Activated CD4-positive, alpha-beta T cell treated with anti-CD3 and anti-CD28 coated beads, Interleukin-2, amount 50 U/mL, for 24 hours (primary cell): ENCODE data around the gene HGS.
A peak's percentile ranks its signal among the peaks of the same experiment; 100 is the strongest.
"Not testable (repeated sequence)": the region's sequence is repeated elsewhere in the genome, so short reads cannot be mapped to it uniquely, and the experiment has no call there.

ENCODE experiments used
- DNase-seq, 2 donors: peaks; one replicate each; pipeline ENCODE4 v3.0.0-alpha.2; 2020; ENCODE audit warnings: low read depth in 1 of 2, low spot score in 1 of 2

Gene HGS

DNA sequence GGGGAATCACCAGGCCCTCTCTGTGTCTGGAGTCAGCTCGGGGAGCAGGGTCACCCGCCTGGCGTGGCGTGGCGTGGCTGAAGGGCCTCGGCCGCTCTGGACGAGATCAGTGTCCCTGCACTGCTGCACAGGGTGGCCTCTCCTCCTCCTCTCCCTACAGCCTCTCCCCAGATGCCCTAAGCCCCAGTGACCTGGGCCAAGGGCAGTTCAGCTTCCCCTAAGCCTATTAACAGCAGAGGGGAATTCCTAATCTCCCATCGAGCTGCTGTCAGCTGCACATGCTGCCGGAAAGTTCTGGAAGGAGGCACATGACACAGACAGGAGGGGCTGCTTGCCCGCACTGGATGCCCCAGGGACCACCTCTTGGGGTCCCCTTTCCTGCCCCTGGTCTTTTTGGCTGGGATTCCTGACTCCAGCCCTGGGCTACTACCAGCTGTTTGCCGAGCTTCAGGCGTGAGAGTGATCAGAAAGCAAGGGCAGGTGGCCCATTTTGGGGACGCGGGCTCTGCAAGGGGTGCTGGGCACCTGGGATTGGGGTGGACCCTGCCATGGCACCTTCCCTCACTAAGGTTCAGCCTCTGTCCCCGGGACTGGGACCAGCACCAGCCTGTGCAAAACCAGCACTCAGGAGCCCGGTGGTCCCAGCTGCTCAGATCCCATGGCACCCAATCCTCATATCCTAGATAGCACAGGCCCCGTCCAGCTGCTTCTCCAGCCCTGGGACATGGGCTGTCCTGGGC is 28.3 kb upstream of the HGS start:
- no peak for DNase-seq

DNA sequence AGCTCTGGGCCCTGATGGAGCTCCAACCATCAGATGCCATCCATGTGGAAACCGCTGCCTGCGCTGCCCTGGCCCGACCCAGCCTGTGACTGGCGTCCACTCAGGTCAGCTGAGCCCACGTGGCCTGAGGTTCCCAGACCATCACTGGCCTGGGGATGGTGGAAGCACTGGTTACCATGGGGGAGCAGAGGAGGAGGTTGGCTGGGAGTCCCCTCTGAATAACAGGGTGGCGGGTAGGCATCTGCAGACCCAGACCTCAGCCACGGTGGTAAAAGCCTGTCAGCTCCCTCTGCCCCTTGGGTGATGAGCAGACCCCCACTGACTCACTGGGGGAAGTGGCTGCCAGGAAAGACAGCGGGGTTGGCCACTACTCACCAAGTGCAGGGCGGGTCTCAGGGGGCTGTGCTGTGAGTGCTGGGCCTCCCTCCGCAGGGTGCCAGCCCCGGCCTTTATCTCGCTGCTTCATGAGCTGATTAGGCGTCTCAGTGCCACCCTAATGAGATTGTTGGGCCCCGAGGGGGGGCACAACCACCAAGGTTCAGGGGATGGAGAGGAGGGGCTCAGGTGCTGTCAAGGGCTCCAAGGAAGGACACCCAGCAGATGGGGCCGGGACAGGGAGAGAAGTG is 27.6 kb upstream of the HGS start, which contains the start of gene PDE6G:
Gene PDE6G (minus strand): TSS at position 425 of the 626 bp plus-strand sequence. CDS start 3,237 bp downstream, outside the sequence.
- no peak for DNase-seq

DNA sequence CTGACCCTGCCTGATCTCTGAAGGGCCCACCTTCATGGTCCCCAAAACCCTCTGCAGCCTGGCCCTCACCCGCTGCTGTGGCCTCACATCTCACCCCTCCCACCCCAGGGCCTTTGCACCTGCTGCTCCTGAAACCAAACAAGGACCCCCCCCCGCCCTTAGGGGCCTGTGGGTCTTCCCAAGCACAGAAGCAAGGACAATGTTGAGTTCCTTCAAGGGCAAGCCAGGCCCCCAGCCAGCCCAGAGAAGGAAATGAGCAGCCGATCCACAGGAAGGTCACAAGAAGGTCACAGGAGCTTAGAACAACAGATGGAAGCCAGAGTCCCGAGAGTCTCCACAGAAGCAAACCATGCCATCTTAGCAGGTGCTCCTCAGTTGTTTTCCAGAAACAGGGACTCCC is 27.0 kb upstream of the HGS start:
- no peak for DNase-seq

DNA sequence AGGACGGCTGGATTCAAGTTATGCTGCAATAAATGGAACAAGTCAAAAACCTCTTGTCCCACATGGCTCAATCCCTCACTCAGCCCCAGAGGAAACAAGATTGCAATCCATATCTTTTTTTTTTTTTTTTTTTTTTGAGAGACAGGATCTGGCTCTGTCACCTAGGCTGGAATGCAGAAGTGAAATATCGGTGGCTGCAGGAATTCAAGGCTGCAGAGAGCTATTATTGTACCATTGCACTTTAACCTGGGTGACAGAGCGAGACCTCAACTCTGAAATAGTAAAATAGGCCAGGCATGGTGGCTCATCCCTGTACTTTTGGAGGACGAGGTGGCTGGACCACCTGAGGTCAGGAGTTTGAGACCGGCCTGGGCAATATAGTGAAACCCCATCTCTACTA is 24.8 kb upstream of the HGS start:
- DNase-seq, result no peak

DNA sequence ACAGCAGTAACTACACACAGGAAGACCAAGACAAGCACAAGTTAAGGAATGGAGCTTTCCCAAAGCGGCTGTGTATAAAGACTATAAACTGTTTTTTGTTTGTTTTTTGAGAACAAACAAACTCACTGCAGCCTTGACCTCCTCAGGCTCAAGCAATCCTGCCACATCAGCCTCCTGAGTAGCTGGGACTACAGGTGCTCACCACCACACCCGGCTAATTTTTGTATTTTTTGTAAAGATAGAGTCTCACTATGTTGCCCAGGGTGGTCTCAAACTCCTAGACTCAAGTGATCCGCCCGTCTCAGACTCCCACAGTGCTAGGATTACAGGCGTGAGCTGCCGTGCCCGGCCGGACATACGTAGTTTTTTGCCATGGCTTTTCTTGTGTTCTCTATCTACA is 23.4 kb upstream of the HGS start:
- DNase-seq, result no peak

DNA sequence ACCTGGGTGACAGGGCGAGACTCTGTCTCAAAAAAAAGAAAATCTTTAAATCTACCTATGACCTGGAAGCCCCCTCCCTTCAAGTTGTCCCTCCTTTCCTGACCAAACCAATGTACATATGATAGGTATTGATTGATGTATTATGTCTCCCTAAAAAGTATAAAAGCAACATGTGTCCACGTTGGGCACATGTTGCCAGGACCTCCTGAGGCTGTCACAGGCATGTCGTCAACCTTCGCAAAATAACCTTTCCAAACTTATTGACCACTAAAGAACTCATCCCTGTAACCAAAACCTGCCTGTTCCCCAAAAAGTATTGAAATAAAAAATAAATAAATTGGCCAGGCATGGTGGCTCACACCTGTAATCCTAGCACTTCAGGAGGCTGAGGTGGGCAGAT is 21.8 kb upstream of the HGS start:
- no peak for DNase-seq

DNA sequence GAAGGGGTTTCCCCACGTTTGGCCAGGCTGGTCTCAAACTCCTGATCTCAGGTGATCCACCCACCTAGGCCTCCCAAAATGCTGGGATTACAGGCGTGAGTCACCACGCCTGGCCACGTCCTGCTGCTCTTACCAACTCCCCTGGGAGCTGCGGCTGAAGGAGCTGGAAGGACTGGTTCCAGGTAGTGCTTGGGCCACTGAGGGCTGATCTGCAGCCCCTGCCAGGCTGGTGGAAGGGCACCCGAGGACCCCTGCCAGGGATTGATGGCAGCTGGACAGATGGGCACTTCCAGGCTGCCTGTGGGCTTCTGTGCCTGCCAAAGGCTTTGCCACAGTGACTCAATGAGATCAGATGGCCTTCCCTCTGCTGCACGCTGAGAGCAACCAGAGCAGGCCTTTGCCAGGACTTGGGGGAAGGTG is 19.8 kb upstream of the HGS start:
- no peak for DNase-seq

DNA sequence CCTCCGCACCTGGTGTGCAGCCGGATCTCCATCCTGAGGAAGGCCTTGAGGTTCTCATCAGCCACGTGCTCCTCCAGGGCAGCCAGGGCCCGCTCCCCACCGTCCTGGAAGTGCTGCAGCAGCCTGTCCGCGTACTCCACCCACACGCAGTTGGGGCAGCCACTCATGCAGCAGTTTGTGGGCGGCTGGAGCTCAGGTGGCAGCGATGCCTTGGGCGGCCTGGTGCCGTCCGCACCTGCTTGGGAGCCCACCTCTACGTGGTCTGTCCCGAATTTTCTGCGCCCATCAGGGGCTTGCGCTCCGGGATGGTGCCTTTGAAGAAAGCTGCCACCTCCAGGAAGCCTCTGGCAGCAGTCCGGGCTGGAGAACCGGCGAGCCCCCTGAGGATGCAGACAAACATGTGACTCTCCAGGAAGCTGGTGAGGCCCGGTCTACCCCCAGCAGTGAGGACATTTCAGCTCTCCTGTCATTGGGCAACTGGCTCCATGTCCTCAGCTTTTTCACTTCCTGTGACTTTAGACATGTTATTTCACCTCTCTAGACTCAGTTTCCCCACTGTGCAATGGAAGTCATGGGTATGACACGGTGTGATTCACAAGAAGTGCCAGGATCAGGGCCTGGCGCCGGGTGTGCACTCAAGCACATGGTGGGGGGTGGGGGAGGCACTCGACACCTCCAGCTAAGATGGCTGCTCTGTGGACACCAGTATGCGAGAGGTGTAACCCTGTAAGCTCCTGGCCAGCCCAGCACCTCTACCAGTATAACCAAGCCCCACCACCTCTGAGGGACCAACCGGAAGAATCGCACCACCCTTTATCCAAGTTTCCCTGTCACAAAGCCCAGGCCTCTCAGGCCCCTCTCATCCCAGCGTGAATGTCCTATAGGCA is 18.4 kb upstream of the HGS start:
- peak; percentile 55 to 62 for DNase-seq

DNA sequence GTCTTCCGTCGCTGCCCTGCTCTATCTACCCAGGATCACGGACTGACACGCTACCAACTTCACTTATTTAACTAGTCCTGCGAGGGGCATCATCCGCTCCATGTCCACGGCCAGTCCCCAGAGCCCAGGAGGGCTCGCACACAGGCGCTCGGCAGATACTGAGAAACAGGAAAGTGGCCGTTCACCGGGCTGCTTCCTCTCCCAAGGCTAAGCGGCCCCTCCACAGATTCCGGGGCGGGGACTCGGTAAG is 17.8 kb upstream of the HGS start:
- no peak for DNase-seq

DNA sequence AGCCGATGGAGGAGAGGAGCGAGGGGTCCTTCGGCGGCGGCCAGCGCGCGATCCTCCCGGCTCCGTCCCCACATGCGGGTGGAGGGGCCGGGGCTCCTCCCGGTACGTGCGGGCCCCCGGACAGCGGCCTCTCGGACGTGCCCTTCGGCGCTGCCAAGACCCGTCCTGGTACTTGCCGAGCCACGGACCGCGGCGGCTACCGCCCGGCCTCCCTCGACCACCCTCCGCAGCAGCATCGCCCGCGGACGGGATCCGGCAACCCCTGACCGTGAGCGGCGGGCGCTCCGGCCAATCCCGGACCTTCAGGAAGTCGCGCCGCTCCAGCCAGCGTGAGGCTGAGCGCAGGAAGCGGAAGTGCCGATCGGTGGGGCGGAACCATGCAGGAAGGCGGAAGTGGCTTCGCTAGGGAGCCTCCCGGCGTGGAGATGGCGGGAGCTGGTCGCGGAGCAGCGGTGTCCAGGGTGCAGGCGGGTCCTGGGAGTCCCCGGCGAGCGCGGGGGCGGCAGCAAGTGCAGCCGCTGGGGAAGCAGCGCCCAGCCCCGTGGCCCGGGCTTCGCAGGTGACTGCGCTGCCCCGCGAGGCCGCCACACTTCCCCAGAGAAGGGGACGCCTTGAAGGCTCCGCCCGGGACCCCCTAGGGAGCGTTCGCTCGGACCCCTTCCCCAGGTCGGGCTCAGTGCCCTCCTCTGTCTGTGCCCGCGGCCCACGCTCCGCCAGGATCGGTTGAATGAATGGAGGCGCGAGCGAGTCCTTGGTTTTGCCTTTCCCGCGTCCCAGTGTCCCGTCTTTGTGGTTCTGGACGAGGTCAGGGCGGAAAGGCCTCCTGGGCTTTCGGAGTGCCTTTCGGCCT is 17.2 kb upstream of the HGS start, which contains the start of the genes CCDC137 and OXLD1:
Gene CCDC137 (plus strand): TSS at position 396 of the 850 bp plus-strand sequence. CDS start 30 bp downstream, at position 426.
Gene OXLD1 (minus strand): TSS at position 264 of the 850 bp plus-strand sequence. CDS start 28 bp downstream, at position 236.
- DNase-seq, result peak; percentile 84 to 92

DNA sequence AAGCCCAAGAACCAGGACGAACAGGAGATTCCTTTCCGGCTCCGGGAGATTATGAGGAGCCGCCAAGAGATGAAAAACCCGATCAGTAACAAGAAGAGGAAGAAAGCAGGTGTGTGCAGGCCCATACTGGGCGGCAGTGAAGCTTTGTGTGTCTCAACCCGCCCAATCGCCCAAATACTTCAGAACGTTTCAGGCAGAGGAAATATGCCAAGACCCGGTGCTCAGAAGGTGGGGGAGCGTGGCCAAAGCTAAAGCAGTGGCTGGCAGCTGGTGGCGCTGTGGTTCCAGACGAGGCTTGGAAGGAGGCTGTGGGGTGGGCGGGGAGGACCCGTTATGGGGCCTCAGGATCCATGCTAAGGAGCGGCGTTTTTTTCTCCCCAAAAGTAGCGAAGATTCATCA is 16.1 kb upstream of the HGS start:
- no peak for DNase-seq

DNA sequence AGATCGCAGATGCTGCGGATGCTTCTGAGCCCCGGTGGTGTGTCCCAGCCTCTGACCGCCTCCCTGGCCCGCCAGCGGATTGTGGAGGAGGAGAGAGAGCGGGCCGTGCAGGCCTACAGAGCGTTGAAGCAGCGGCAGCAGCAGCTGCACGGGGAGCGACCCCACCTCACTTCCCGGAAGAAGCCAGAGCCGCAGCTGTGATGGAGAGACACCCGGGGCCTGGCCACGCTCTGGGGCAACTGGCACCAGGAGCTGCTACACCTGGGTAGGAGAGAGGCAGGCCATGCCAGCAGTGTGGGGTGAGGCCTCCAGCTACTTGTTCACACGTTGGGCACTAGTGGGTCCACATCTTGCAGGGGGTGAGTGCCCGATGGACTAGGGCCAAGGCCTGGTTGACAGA is 11.3 kb upstream of the HGS start:
- no peak for DNase-seq

DNA sequence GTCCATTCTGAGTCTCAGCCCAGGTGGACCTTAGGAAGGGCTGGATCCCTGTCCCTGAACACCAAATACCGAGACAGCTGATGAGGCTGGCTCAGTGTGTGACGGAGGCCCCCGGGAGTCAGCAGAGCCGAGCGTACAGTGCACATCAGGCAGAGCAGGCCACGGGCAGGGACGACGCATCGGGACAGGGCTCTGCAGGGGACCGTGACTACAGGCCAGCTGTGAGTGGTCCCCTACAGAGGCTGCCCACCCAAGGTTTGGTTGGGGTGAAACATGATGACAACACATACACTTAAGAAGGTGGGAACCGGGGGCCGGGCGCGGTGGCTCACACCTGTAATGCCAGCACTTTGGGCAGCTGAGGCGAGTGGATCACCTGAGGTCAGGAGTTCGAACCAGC is 10.9 kb upstream of the HGS start:
- DNase-seq, result no peak

DNA sequence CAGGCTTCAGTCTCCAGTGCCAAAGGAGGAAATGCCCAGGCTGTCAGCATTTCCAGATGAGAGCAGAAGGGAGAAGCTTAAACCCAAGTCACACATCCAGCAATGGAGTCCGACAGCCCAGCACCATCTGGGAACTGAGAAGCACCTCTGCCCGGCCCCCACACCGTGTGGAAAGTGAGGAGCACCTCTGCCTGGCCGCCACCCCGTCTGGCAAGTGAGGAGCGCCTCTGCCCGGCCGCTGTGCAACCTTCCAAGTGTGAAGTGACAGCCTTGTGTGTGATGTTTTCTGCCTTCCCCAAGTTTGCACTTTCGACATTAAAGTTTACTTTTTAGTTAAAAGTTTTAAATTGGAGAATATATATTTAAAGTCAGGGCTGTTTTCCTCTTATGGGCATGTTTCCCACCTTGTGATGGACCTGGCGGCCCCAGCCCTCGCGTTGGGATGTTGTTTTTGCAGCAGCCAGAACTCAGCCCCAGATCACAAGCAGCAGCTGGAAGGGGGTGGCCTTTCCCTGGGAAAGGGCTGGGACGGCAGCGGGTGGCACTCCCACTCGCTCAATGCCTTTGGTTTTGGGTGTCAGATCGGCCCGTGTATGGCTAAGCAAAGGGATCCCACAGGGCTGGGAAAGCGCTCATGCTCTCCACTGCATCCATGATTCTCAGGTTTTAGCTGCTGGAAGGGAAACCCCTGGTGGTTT is 10.1 kb upstream of the HGS start:
- DNase-seq, result no peak

DNA sequence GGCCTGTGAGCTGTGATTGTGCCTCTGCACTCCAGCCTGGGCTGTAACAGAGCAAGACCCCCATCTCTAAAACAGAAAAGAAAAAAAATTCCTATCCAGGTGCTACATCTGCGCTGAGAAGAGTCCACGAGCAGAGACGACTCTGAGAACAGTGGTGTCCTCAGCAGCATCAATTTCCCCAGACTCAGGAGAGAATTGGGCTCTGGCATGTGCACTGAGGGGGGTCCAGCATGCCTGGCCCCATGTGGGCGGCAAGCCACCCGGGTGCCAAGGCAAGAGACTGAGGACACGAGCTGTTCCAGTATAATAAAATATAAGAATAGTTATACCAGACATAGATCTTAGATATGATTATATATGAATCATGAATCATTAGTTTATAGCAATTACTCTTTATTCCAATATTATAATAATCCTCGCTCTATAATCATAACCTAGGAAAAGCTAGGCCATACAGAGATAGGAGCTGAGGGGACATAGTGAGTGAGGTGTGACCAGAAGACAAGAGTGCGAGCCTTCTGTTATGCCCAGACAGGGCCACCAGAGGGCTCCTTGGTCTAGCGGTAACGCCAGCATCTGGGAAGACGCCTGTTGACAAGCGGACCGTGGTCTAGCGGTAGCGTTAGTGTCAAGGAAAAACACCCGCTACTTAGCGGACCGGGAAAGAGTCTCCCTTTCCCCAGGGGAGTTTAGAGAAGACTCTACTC is 8.1 kb upstream of the HGS start:
- DNase-seq, result not testable (repeated sequence)

DNA sequence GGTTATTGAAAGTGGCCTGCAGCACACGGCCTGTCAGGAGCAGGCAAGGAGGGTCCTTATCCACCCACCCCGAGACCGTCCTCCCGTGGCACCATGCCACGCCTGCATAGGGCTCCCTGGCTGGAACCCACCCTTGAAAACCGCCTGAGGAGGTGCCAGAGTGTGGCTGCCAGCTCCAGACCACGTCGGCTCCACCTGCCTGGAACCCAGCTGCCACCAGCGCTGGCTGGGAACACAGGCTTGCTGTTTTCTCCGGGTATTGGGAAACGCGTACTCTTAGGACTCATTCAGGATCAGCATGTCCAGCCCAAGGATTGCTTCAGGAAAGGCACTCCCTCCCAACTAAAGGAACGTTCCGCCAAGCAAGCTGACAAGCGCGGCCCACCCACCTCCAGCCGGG is 6.9 kb upstream of the HGS start:
- no peak for DNase-seq

DNA sequence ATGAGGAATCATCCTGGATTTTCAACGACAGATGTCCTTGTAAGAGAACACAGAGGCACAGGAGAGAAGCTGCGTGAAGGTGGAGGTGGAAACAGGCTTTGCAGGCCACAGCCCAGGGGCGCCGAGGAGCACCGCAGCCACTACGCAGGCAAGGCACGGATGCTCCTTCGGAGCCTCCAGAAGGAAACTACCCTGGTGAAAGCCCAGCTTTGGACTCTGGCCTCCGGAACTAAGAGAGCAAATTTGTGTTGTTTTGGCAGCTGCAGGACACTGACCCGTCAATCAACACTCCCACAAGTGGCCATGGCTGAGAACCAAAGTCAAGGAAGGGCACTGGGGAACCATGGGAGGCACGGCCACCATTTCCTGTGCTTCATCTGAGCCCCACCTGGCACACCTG is 3.7 kb upstream of the HGS start:
- DNase-seq, result no peak

DNA sequence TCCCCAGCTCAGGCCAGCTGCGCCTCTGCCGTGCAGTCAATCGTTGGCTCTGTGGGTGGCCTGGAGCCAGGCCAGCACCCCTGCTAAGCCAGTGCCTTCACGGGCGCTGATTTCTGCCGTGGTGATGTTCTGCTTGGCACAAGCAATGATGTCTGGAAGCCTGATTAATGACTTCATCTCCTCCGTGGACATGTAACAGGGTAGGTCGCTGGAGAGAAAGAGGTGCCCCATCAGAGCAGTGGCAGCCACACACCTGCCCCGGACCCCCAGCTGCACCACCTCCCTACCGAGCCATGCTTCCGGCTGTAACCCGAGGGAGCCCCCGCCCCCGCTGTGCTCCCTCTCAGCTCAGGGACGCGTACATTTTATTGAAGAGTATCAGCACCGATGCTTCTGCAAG is 2.1 kb upstream of the HGS start:
- no peak for DNase-seq

DNA sequence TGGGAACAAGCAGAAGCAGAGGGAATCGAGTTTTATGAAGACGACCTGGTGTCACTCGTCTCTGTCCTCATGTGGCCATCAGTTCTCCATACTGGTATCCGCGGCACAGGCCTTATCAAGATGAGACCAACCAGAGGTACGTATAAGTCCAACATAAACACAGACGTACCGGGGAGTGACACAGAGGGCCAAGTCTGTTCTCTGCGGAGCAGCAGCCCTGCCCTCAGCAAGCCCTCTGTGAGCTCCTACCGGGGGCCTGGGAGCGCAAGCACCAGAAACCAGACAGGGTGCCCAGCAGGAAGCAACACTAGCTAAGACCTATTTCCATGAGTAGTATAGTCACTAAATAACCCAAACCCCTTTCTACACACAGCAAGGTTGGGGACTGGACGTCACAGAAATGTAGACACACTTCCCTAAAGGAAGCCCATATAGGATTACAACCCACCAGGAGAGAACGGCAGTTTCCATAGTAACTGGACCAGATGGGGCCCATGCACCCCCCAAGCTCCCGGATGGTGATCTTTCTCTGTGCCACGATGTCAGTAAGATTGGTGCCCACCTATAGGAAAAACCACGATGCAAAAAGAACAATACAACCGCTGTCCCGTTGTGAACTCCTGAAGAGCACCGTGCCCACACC is 1.1 kb upstream of the HGS start:
- DNase-seq, result no peak
